ENCODE results near the gene TXNRD3.

TXNRD3 gene

GRCh38 chr3:126684218-126684751 is 29.4 kb upstream of the TXNRD3 start:
- H3K36me3 ChIP-seq (ENCODE audit: control insufficient read depth in 1 of 2, insufficient read depth in 2 of 2, low read length in 2 of 2): no peaks in the 10 kb centered on the region
- H3K4me3 ChIP-seq (ENCODE audit: low read depth in 1 of 2, low read length in 2 of 2): no peak overlapping the region
- no peak overlapping the region for H3K27ac ChIP-seq (ENCODE audit: low read depth, low read length)

GRCh38 chr3:126683069-126683468 is 28.1 kb upstream of the TXNRD3 start:
- Histone ChIP-seq H3K4me1 (ENCODE audit: control insufficient read depth in 1 of 2, insufficient read depth in 2 of 2, low read length in 2 of 2) (peaks cover 5% of the 10 kb centered on the region in 2 donors), H3K4me3 (ENCODE audit: low read depth in 1 of 2, low read length in 2 of 2) (no peak overlapping the region), H3K9ac (ENCODE audit: low read depth in 1 of 2, low read length in 2 of 2) (no peak overlapping the region), H3K27me3 (ENCODE audit: control insufficient read depth in 1 of 2, insufficient read depth in 2 of 2, low read length in 2 of 2) (peaks cover 5 to 12% of the 10 kb centered on the region in 2 donors), H3K9me3 (ENCODE audit: control insufficient read depth in 1 of 2, low read length in 2 of 2) (no peaks in the 10 kb centered on the region), H3K27ac (ENCODE audit: low read depth, low read length) (no peak overlapping the region), H3K36me3 (ENCODE audit: control insufficient read depth in 1 of 2, insufficient read depth in 2 of 2, low read length in 2 of 2) (no peaks in the 10 kb centered on the region)

More at GRCh38 chr3:126684218-126684751, 29.4 kb upstream of the TXNRD3 start:
- peaks cover 0 to 4% of the 10 kb centered on the region in 2 donors for H3K27me3 ChIP-seq (ENCODE audit: control insufficient read depth in 1 of 2, insufficient read depth in 2 of 2, low read length in 2 of 2)
- no peaks in the 10 kb centered on the region for H3K9me3 ChIP-seq (ENCODE audit: control insufficient read depth in 1 of 2, low read length in 2 of 2)
- no peaks in the 10 kb centered on the region for H3K4me1 ChIP-seq (ENCODE audit: control insufficient read depth in 1 of 2, insufficient read depth in 2 of 2, low read length in 2 of 2)
- H3K9ac ChIP-seq (ENCODE audit: low read depth in 1 of 2, low read length in 2 of 2): no peak overlapping the region

GRCh38 chr3:126682009-126682408 is 27.1 kb upstream of the TXNRD3 start:
- peaks cover 5 to 12% of the 10 kb centered on the region in 2 donors for H3K27me3 ChIP-seq (ENCODE audit: control insufficient read depth in 1 of 2, insufficient read depth in 2 of 2, low read length in 2 of 2)
- H3K27ac ChIP-seq (ENCODE audit: low read depth, low read length): no peak overlapping the region
- peaks cover 5% of the 10 kb centered on the region in 2 donors for H3K4me1 ChIP-seq (ENCODE audit: control insufficient read depth in 1 of 2, insufficient read depth in 2 of 2, low read length in 2 of 2)
- H3K4me3 ChIP-seq (ENCODE audit: low read depth in 1 of 2, low read length in 2 of 2): no peak overlapping the region
- no peaks in the 10 kb centered on the region for H3K9me3 ChIP-seq (ENCODE audit: control insufficient read depth in 1 of 2, low read length in 2 of 2)
- no peak overlapping the region for H3K9ac ChIP-seq (ENCODE audit: low read depth in 1 of 2, low read length in 2 of 2)
- H3K36me3 ChIP-seq (ENCODE audit: control insufficient read depth in 1 of 2, insufficient read depth in 2 of 2, low read length in 2 of 2): no peaks in the 10 kb centered on the region

GRCh38 chr3:126680667-126681055 is 25.7 kb upstream of the TXNRD3 start:
- no peak overlapping the region for H3K27ac ChIP-seq (ENCODE audit: low read depth, low read length)
- no peak overlapping the region for H3K9ac ChIP-seq (ENCODE audit: low read depth in 1 of 2, low read length in 2 of 2)
- peaks cover 12% of the 10 kb centered on the region in 2 donors for H3K27me3 ChIP-seq (ENCODE audit: control insufficient read depth in 1 of 2, insufficient read depth in 2 of 2, low read length in 2 of 2)
- H3K9me3 ChIP-seq (ENCODE audit: control insufficient read depth in 1 of 2, low read length in 2 of 2): no peaks in the 10 kb centered on the region
- H3K4me3 ChIP-seq (ENCODE audit: low read depth in 1 of 2, low read length in 2 of 2): no peak overlapping the region
- H3K4me1 ChIP-seq (ENCODE audit: control insufficient read depth in 1 of 2, insufficient read depth in 2 of 2, low read length in 2 of 2): peaks cover 5% of the 10 kb centered on the region in 2 donors
- no peaks in the 10 kb centered on the region for H3K36me3 ChIP-seq (ENCODE audit: control insufficient read depth in 1 of 2, insufficient read depth in 2 of 2, low read length in 2 of 2)

GRCh38 chr3:126679831-126680666 is 25.1 kb upstream of the TXNRD3 start:
- H3K9ac ChIP-seq (ENCODE audit: low read depth in 1 of 2, low read length in 2 of 2): no peak overlapping the region
- H3K36me3 ChIP-seq (ENCODE audit: control insufficient read depth in 1 of 2, insufficient read depth in 2 of 2, low read length in 2 of 2): no peaks in the 10 kb centered on the region
- no peak overlapping the region for H3K4me3 ChIP-seq (ENCODE audit: low read depth in 1 of 2, low read length in 2 of 2)
- H3K27me3 ChIP-seq (ENCODE audit: control insufficient read depth in 1 of 2, insufficient read depth in 2 of 2, low read length in 2 of 2): peaks cover 12% of the 10 kb centered on the region in 2 donors
- peaks cover 5% of the 10 kb centered on the region in 2 donors for H3K4me1 ChIP-seq (ENCODE audit: control insufficient read depth in 1 of 2, insufficient read depth in 2 of 2, low read length in 2 of 2)
- no peak overlapping the region for H3K27ac ChIP-seq (ENCODE audit: low read depth, low read length)
- no peaks in the 10 kb centered on the region for H3K9me3 ChIP-seq (ENCODE audit: control insufficient read depth in 1 of 2, low read length in 2 of 2)

- Histone ChIP-seq H3K27ac (ENCODE audit: low read depth, low read length) (no peak overlapping the region), H3K4me1 (ENCODE audit: control insufficient read depth in 1 of 2, insufficient read depth in 2 of 2, low read length in 2 of 2) (peaks cover 5% of the 10 kb centered on the region in 2 donors), H3K27me3 (ENCODE audit: control insufficient read depth in 1 of 2, insufficient read depth in 2 of 2, low read length in 2 of 2) (peaks cover 12% of the 10 kb centered on the region in 2 donors), H3K4me3 (ENCODE audit: low read depth in 1 of 2, low read length in 2 of 2) (no peak overlapping the region), H3K9ac (ENCODE audit: low read depth in 1 of 2, low read length in 2 of 2) (no peak overlapping the region), H3K9me3 (ENCODE audit: control insufficient read depth in 1 of 2, low read length in 2 of 2) (no peaks in the 10 kb centered on the region), H3K36me3 (ENCODE audit: control insufficient read depth in 1 of 2, insufficient read depth in 2 of 2, low read length in 2 of 2) (no peaks in the 10 kb centered on the region)
These were observed 24.4 kb upstream of the TXNRD3 start for GRCh38 chr3:126679318-126679751.

- H3K4me3 ChIP-seq (ENCODE audit: low read depth in 1 of 2, low read length in 2 of 2): no peak overlapping the region
- peaks cover 5% of the 10 kb centered on the region in 2 donors for H3K4me1 ChIP-seq (ENCODE audit: control insufficient read depth in 1 of 2, insufficient read depth in 2 of 2, low read length in 2 of 2)
- no peaks in the 10 kb centered on the region for H3K36me3 ChIP-seq (ENCODE audit: control insufficient read depth in 1 of 2, insufficient read depth in 2 of 2, low read length in 2 of 2)
- H3K9ac ChIP-seq (ENCODE audit: low read depth in 1 of 2, low read length in 2 of 2): no peak overlapping the region
- peaks cover 12% of the 10 kb centered on the region in 2 donors for H3K27me3 ChIP-seq (ENCODE audit: control insufficient read depth in 1 of 2, insufficient read depth in 2 of 2, low read length in 2 of 2)
- H3K9me3 ChIP-seq (ENCODE audit: control insufficient read depth in 1 of 2, low read length in 2 of 2): no peaks in the 10 kb centered on the region
- H3K27ac ChIP-seq (ENCODE audit: low read depth, low read length): no peak overlapping the region
These were observed 23.9 kb upstream of the TXNRD3 start for GRCh38 chr3:126678693-126679317.

GRCh38 chr3:126677862-126678503 is 23.1 kb upstream of the TXNRD3 start:
- Histone ChIP-seq H3K36me3 (ENCODE audit: control insufficient read depth in 1 of 2, insufficient read depth in 2 of 2, low read length in 2 of 2) (no peaks in the 10 kb centered on the region), H3K4me1 (ENCODE audit: control insufficient read depth in 1 of 2, insufficient read depth in 2 of 2, low read length in 2 of 2) (peaks cover 5% of the 10 kb centered on the region in 2 donors), H3K4me3 (ENCODE audit: low read depth in 1 of 2, low read length in 2 of 2) (no peak overlapping the region), H3K9me3 (ENCODE audit: control insufficient read depth in 1 of 2, low read length in 2 of 2) (no peaks in the 10 kb centered on the region), H3K27ac (ENCODE audit: low read depth, low read length) (no peak overlapping the region), H3K9ac (ENCODE audit: low read depth in 1 of 2, low read length in 2 of 2) (no peak overlapping the region), H3K27me3 (ENCODE audit: control insufficient read depth in 1 of 2, insufficient read depth in 2 of 2, low read length in 2 of 2) (peaks cover 12% of the 10 kb centered on the region in 2 donors)

- H3K9me3 ChIP-seq (ENCODE audit: control insufficient read depth in 1 of 2, low read length in 2 of 2): no peaks in the 10 kb centered on the region
- no peak overlapping the region for H3K4me3 ChIP-seq (ENCODE audit: low read depth in 1 of 2, low read length in 2 of 2)
- no peaks in the 10 kb centered on the region for H3K36me3 ChIP-seq (ENCODE audit: control insufficient read depth in 1 of 2, insufficient read depth in 2 of 2, low read length in 2 of 2)
- peaks cover 5% of the 10 kb centered on the region in 2 donors for H3K4me1 ChIP-seq (ENCODE audit: control insufficient read depth in 1 of 2, insufficient read depth in 2 of 2, low read length in 2 of 2)
- no peak overlapping the region for H3K9ac ChIP-seq (ENCODE audit: low read depth in 1 of 2, low read length in 2 of 2)
- peaks cover 12% of the 10 kb centered on the region in 2 donors for H3K27me3 ChIP-seq (ENCODE audit: control insufficient read depth in 1 of 2, insufficient read depth in 2 of 2, low read length in 2 of 2)
- H3K27ac ChIP-seq (ENCODE audit: low read depth, low read length): no peak overlapping the region
These were observed 22.2 kb upstream of the TXNRD3 start for GRCh38 chr3:126676919-126677705.

Measured in duodenal mucosa (tissue), 2 donors.